Astrocyte of the cerebellum (primary cell): Measurements from ENCODE around the gene LIPT2.

Experiments
- DNase-seq: peaks from one replicate; pipeline ENCODE4 v3.0.0-alpha.2; 2011; ENCODE audit warnings: low read depth
- H3K4me3 ChIP-seq: 2 replicates; pipeline ENCODE4 v1.5.1; 2011; ENCODE audit warnings: mild to moderate bottlenecking, low read depth, low read length, moderate library complexity
- in situ Hi-C: cut with HindIII; loops from 2 replicates; pipeline ENCODE4 v1.10.0; 2017; ENCODE audit warnings: low sequenced_read_pairs
- TF ChIP-seq, protein P1 (sequence below): IDR thresholded peaks from 2 replicates; pipeline ENCODE4 v1.5.1; 2012; ENCODE audit warnings: low read length, low read depth, moderate library complexity, mild to moderate bottlenecking; ENCODE audit errors: missing control alignments

Gene LIPT2

DNA sequence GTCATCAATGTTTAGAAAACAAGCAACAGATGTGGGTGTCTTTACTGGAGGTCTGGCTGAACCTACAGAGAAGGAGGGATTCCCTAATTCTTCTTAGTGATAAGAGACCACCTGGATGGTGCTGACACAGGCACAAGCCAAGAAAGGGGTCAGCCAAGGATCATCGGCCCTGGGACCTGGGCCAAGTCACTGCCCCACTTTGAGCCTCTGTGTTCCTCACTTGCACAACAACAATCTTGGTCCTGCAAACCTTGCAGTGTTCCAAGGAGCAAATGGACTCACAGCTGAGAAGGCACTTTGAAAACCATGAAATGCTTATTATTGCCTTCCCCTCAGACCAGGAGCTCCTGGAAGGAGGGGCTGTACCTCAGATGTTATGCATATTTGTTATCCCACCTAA lies 19.2 kb downstream of the LIPT2 start:
- no peak for DNase-seq
- H3K4me3 ChIP-seq: no peak overlapping the region
- TF ChIP-seq, protein P1, sequence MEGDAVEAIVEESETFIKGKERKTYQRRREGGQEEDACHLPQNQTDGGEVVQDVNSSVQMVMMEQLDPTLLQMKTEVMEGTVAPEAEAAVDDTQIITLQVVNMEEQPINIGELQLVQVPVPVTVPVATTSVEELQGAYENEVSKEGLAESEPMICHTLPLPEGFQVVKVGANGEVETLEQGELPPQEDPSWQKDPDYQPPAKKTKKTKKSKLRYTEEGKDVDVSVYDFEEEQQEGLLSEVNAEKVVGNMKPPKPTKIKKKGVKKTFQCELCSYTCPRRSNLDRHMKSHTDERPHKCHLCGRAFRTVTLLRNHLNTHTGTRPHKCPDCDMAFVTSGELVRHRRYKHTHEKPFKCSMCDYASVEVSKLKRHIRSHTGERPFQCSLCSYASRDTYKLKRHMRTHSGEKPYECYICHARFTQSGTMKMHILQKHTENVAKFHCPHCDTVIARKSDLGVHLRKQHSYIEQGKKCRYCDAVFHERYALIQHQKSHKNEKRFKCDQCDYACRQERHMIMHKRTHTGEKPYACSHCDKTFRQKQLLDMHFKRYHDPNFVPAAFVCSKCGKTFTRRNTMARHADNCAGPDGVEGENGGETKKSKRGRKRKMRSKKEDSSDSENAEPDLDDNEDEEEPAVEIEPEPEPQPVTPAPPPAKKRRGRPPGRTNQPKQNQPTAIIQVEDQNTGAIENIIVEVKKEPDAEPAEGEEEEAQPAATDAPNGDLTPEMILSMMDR: no peak
- in situ Hi-C loops: loop anchor here (10.0 kb wide), 1 partner anchor 100 kb away; no protein-coding TSS in a partner anchor

DNA sequence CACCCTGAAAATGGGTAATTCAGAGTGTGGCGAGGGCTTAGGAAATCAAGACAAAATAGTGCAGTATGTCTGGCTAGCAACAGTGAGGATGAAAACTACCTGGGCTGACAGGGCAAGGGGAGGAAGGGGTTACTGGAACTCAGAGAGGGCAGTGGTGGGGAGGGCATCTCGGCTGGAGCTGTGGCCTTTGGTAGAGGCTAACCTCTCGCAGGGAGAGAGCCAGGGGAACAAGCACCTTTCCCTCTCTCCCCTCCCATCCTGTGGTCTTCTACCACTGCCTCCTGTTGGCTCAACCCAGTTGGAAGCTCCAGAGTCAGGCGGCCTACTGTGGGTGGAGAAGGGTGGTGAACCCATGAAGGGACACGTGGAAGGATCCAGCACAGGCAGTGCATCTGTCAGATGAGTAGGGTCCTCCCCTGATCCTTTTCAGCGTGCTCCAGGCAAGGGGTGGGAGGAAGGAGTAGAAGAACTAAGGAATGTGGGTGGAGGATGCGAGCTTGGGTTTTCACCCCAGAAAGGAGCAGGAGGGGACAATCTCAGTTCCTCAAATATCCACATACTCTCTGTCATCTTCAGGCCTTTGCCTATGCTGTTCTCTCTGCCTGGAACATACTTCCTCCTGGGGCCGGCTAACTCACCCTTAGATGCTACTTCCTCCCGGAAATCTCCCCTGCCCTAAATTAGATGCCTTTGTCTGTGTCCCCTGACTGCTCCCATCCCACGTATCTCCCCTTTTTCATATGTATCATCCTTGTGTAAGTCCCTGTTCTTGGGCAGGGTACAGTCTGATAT lies 19.9 kb downstream of the LIPT2 start:
- TF ChIP-seq, protein P1: no peak
- in situ Hi-C loops: loop anchor here (10.0 kb wide), 1 partner anchor 101 kb away; no protein-coding TSS in a partner anchor
- H3K4me3 ChIP-seq: no peak overlapping the region
- no peak for DNase-seq

DNA sequence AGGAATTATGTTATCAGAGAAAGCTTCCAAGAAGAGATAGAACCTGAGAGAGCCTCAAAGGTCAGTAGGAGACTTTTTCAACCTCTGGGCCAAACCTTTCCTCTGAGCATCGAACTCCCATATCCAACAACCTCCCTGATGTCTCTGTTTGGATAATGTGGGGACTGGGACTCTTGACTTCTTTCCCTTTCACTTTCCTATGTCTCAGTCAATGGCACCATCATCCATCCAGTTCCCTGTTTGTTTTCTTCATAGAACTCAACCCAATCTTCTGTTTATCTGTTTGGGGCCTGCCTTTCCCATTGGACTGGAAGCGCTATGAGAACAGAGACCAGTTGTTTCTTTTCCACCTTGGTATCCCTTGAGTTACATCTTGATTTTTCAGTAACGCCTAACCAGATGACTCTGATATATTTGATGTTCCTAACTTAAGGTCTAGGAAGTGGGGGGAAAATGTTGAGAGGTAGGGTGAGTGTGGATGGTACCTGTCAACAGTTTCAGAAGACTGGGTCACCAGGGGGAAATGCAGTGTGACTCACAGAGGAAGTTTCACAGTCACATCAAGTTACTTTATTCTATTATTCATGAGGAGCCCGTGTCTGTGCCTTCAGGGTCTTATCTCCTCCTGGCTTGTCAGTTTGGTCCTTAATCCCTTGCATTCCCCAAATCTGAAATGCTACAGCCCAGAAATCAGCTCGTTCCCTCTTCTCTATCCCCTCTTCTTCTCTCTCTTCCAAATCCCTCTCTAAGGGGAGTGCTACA lies 21.7 kb downstream of the LIPT2 start:
- H3K4me3 ChIP-seq: no peak overlapping the region
- TF ChIP-seq, protein P1: no peak
- DNase-seq: no peak
- in situ Hi-C loops: loop anchor here (10.0 kb wide), 1 partner anchor 103 kb away; no protein-coding TSS in a partner anchor

DNA sequence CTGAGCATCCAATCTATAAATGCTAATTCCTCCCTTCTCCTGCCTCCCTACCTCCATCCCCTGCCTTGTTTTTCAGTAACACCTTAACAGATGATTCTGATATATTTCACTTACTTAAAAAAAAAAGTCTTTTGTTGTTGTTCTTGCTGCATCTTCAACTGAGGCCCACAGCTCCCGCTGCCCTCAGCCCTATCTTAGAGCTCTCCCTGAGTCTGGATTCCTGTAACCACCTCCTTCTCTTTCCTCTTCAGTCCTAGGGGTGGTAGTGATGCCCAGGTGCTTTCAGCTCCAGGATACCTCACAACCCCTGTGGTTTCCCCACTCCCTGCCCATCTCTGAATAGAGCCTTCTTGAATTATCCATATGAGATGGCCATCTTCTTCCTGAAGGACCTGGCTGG lies 22.5 kb downstream of the LIPT2 start:
- H3K4me3 ChIP-seq: no peak overlapping the region
- TF ChIP-seq, protein P1: no peak
- in situ Hi-C loops: loop anchor here (10.0 kb wide), 1 partner anchor 104 kb away; no protein-coding TSS in a partner anchor
- no peak for DNase-seq

DNA sequence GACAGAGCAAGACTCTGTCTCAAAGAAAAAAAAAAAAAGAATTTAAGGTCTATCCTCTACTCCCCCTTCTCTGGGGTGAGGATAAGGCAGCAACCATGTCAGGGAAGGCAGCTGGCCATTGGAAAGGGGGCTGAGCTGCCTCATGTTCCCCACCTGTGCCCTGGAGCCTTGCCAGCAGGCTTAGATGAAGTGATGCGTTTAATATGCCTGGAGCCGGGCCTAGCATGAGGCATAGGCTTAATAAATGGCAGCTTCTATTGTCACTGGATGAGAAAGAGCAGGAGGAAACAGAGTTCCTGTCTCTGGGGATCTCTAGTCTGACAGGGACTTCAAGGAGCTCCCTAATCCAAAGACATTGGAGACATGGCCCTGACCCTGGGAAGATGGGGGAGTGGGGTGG lies 23.0 kb downstream of the LIPT2 start:
- in situ Hi-C loops: loop anchor here (10.0 kb wide), 1 partner anchor 104 kb away; no protein-coding TSS in a partner anchor
- H3K4me3 ChIP-seq: no peak overlapping the region
- TF ChIP-seq, protein P1: no peak
- no peak for DNase-seq

DNA sequence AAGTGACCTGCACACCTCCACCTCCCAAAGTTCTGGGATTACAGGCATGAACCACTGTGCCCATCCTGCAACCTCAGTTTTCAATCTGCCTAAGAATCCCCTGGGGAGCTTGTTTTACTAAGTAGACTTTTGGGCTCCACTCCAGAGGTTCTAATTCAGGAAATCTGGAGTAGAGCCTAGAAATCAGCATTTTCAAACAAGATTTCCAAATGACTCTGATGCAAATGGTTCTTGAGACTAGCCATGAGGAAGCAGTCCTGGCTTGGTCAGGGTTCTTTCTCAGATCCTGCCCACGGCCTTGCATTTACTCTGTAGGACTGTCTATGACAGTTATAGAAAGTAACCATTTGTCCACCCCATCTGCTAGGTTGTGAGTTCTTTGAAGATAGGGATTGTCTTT lies 24.6 kb downstream of the LIPT2 start:
- H3K4me3 ChIP-seq: no peak overlapping the region
- in situ Hi-C loops: no loop called here
- TF ChIP-seq, protein P1: no peak

More for the DNA sequence above, 24.6 kb downstream of the LIPT2 start:
- no peak for DNase-seq
